PFSK-1 (cell line): ENCODE measurements around the gene TNNT3.
A peak's percentile ranks its signal among the peaks of the same experiment; 100 is the strongest.

Experiments used
- FOXP2 ChIP-seq: optimal IDR thresholded peaks from 2 replicates; pipeline ENCODE3; 2011; ENCODE audit warnings: borderline replicate concordance, control low read depth, inconsistent platforms; ENCODE audit not compliant: insufficient read depth; ENCODE audit errors: extremely low read length, extremely low read depth
- POLR2AphosphoS5 ChIP-seq: IDR thresholded peaks from 2 replicates; pipeline ENCODE4 v1.6.1; 2012; ENCODE audit warnings: low read depth, mild to moderate bottlenecking, control low read depth, low read length, moderate library complexity
- SIN3A ChIP-seq: IDR thresholded peaks from 2 replicates; pipeline ENCODE4 v1.6.1; 2012; ENCODE audit warnings: mild to moderate bottlenecking, low read length, moderate library complexity, borderline replicate concordance; ENCODE audit not compliant: insufficient read depth
- TAF1 ChIP-seq: IDR thresholded peaks from 2 replicates; pipeline ENCODE4 v1.6.1; 2012; ENCODE audit warnings: low read length, control low read depth, borderline replicate concordance; ENCODE audit not compliant: insufficient read depth
- TF ChIP-seq, protein P1 (sequence below), 2 experiments: IDR thresholded peaks; 2 replicates each; pipeline versions ENCODE4 v1.6.1 to v1.8.0; 2011 to 2012; ENCODE audit warnings: low read depth in 2 of 2, low read length in 2 of 2, control low read depth in 1 of 2, inconsistent platforms in 1 of 2, mild to moderate bottlenecking in 1 of 2, moderate library complexity in 1 of 2; ENCODE audit not compliant: insufficient read depth in 1 of 2

TNNT3 gene

DNA sequence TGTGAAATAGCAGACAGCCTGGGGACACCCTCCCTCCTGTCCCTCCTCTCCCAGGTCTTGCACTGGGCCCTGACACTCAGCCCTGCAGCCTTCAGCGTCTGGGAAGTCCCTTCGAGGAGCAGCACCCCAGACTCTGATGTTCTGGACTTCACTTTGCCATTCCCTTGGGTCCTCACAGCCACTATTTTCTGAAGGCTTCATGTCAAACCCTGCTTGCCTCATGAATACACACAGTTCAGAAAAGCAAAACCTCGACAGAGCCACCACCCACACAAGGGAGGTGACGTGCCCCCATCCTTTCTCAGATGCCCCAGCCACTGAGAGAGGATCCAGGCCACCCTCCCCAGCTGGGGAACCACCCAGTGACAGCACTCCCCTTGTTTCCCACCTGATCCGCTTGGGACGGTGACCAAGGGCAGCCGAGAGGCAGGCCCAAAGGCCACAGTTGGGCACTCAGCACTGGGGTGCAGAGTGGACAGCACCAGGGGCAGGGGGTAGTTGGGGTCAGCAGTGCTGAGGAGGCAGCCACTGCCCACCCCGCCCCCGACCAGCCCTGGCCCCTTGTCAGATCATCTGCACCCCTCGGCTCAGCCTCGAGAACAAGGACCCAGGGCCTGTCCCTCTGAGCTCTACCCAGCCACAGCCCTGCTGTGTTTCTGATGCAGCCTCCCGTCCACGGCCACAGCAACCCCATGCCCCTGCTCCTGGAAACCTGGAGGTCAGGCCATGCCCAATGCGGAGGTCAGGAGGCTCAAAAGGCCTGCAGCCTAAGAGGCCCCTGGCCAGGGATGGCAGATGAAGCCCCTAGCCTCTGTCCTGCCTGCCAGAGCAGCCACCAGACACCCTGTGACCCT, 3.1 kb upstream of the TNNT3 start:
- no peak for TF ChIP-seq SIN3A
- peak; percentile 65 for TF ChIP-seq POLR2AphosphoS5
- no peak for TF ChIP-seq FOXP2

DNA sequence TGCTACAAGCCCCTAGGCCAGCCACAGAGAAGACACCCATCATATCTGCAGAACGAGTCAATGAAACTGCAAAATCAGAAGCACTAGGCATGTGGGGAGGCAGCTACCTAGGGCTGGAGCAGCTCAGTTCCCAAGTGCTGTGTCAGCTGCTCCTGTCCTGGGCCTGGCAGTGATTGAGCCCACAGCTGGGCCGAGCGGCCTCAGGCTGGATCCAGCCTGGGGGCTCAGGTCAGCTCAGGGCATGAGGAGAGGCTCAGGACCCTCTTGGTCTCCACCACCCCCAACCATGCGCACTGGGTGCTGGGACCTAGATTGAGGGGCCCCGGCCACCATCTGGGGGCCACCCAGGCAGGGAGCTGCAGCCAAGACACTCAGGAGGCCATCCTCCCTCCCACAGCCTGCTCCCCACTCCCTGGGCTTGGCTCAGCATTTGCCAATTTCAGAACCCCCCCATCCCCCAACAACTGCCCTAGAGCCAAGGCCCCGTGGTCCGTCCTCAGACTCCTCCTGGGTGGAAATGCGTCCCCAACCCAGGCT, 2.4 kb upstream of the TNNT3 start:
- no peak for TF ChIP-seq TAF1
- TF ChIP-seq, protein P1, sequence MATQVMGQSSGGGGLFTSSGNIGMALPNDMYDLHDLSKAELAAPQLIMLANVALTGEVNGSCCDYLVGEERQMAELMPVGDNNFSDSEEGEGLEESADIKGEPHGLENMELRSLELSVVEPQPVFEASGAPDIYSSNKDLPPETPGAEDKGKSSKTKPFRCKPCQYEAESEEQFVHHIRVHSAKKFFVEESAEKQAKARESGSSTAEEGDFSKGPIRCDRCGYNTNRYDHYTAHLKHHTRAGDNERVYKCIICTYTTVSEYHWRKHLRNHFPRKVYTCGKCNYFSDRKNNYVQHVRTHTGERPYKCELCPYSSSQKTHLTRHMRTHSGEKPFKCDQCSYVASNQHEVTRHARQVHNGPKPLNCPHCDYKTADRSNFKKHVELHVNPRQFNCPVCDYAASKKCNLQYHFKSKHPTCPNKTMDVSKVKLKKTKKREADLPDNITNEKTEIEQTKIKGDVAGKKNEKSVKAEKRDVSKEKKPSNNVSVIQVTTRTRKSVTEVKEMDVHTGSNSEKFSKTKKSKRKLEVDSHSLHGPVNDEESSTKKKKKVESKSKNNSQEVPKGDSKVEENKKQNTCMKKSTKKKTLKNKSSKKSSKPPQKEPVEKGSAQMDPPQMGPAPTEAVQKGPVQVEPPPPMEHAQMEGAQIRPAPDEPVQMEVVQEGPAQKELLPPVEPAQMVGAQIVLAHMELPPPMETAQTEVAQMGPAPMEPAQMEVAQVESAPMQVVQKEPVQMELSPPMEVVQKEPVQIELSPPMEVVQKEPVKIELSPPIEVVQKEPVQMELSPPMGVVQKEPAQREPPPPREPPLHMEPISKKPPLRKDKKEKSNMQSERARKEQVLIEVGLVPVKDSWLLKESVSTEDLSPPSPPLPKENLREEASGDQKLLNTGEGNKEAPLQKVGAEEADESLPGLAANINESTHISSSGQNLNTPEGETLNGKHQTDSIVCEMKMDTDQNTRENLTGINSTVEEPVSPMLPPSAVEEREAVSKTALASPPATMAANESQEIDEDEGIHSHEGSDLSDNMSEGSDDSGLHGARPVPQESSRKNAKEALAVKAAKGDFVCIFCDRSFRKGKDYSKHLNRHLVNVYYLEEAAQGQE (IDR thresholded peaks at IDR 0.05; ENCODE audit: insufficient read depth in 1 of 2, low read depth in 2 of 2, low read length in 2 of 2): no peak

- TF ChIP-seq TAF1: no peak
- TF ChIP-seq POLR2AphosphoS5: no peak
- TF ChIP-seq, protein P1 (IDR thresholded peaks at IDR 0.05; ENCODE audit: insufficient read depth in 1 of 2, low read depth in 2 of 2, low read length in 2 of 2): no peak
- TF ChIP-seq SIN3A: no peak
- TF ChIP-seq FOXP2: no peak
These were observed 1.7 kb upstream of the TNNT3 start for GRCh38 chr11:1917523-1918435.

GRCh38 chr11:1918436-1919315, 827 bp upstream of the TNNT3 start:
- TF ChIP-seq SIN3A (no peak), FOXP2 (no peak)
- TF ChIP-seq, protein P1 (IDR thresholded peaks at IDR 0.05; ENCODE audit: insufficient read depth in 1 of 2, low read depth in 2 of 2, low read length in 2 of 2): no peak
